ENCODE measurements around the gene MICAL2.

MICAL2 gene

GRCh38 chr11:12195768-12196167 is 85.4 kb downstream of the MICAL2 start:
- DNase-seq = no peak

DNA sequence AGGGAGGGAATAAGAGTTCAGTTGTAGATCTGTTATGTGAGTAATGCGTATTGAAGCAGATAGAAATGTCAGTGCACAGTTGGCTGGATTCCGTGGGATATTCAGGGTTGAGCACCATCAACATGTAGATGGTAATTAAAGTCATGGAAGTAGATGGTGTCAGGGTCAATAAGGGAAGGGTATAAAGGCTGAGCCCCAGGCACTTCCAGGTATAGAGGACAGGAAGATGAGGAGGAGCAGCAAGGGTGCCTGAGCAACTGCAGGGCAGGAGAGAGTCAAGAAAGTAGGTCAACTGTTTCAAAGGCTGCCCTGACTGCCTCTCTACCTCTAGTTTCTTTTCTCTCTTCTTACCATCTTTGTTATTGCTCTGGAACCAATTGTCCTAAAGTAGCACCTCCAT is 85.9 kb downstream of the MICAL2 start:
- no peak for DNase-seq

GRCh38 chr11:12196872-12197271 is 86.5 kb downstream of the MICAL2 start:
- DNase-seq = no peak

GRCh38 chr11:12198251-12199222 is 88.1 kb downstream of the MICAL2 start:
- DNase-seq = no peak

- no peak for DNase-seq
These were observed 89.0 kb downstream of the MICAL2 start for GRCh38 chr11:12199231-12199948.

- DNase-seq = no peak
These were observed 90.0 kb downstream of the MICAL2 start for GRCh38 chr11:12200279-12200990.

DNA sequence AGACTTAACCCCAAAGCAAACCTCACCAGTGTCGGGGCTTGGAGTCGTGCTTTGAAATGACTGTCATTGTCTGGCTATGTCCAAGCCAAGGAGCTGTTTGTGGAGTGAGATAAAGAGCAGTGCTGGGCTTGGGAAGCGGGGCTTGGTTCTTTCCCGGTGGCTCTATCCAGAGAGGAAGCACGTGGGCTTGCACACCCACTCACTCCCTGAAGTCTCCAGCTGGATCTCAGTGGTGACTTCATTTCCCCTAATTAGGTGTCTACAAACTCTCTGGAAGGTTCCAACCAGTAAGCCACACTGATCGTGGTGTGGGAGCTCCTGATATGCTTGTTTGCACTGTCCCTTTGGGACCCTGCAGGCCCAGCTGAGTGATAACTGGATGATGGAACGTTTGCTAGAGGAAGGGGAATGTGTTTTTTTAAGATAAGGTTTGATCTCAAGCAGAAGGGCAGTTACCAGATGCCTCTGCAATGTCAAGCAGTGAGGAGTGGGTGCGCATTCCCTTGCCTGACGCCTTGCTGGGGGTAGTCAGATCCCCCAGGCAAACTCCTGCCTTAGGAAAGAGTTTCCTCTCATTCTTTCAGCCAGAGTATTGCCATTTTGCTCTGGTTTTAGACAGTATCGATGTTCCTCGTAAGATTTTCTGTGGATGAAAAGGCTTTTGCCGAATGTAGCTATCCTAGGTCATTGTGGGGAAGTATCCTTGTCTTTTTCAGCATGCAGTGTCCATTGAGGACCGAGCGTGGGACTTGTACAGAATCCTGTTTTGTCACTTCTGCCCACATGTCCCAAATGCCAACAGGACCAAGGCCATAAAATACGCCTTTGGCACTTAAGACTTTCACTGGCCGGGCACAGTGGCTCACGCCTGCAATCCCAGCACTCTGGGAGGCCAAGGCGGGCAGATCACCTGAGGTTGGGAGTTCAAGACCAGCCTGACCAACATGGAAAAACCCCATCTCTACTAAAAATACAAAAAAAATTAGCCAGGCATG is 90.9 kb downstream of the MICAL2 start:
- DNase-seq = no peak

- no peak for DNase-seq
These were observed 92.4 kb downstream of the MICAL2 start for GRCh38 chr11:12202661-12203310.

DNA sequence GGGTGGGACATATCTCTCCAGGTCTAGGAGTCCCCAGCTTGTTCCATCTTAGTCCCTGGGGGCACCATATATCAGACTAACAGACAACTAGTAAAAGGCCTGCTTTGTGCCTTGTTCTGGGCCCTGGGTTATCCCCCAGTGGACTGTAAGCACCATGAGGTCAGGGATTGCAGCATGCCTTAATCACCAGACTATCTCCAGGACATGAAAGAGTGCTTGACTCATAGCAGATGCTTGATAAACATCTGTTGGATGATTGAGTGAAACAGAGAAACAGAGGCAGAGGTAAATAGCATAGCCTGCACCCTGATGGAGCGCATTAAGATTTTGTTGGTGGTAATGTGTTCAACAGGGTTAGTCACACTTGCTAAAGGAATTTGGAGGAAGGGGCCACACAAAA is 94.1 kb downstream of the MICAL2 start:
- no peak for DNase-seq

- no peak for DNase-seq
These were observed 94.9 kb downstream of the MICAL2 start for GRCh38 chr11:12205330-12205729.

GRCh38 chr11:12206529-12206928 is 96.1 kb downstream of the MICAL2 start:
- no peak for DNase-seq

GRCh38 chr11:12207384-12208150 is 97.2 kb downstream of the MICAL2 start:
- no peak for DNase-seq

DNA sequence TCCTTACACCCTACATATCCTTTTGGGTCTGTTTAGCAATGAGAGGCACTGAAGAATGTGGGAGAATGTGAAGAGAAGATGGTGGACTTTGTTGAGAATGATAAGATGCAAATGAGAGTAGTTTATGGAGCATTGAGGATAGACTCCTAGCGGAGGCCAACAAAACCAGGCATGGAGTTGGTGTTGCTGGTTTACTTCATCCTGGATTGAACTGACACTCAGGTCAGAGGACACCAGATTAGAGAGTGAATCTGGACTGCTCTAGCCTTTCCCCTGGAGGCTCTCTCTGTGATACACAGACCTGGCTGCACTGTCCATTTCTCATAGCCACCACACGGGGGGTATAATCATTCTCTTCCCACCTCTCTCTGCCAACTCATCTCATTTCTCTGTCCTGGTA is 98.7 kb downstream of the MICAL2 start:
- DNase-seq = no peak

DNA sequence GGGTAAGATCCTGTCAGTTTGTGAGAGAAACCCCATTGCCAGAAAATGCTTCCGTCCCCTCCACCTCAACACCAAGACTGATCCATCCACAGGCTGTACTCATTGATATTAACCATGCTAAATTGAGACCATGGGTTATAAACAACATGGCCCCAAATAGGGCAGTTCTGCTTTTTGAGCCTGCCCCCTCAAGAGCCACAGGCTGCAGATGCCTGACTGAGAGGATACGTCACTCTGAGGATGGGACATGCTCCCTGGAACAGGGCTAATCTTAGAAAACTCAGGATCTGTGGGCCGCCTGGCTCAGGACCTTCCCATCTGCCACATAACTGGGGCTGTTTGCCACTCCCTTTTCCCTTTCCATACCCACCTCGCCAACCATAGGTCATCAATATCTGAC is 99.8 kb downstream of the MICAL2 start:
- no peak for DNase-seq

DNA sequence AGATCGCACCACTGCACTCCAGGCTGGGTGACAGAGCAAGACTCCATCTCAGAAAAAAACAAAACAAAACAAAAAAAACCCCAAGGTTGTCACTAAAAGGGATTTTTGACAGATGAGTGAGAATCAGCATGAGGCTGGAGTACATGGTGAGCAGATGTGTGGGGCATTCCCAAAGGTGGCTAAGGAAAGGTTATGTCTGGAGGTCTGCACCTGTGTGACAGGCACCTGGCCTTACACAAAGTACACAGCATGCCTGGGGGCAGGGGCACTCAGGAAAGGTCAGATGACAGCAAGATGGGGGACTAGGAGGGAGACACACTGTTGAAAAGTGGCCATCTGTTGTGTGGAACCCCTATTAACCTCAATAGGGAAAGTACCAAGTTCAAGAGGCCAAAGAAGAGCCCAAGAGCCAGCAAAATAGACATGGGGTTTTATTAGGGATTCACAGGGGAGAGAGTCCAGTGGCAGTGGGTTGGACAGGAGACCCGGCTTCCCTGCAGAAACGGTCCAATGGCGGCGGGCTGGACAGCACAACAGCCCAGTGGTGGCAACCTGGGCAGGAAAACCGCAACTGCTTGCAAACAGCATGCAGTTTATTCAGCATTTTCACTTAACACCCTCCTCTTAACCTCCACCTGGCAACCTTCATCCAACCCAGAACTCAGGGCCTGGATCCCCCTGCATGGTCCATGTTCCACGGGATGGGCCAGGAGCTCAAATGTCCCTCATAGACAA is 101.1 kb downstream of the MICAL2 start:
- no peak for DNase-seq

GRCh38 chr11:12212174-12212820 is 101.9 kb downstream of the MICAL2 start:
- DNase-seq = no peak

GRCh38 chr11:12212821-12213185 is 102.4 kb downstream of the MICAL2 start:
- no peak for DNase-seq

- no peak for DNase-seq
These were observed 103.5 kb downstream of the MICAL2 start for GRCh38 chr11:12213883-12214282.

GRCh38 chr11:12214751-12215150 is 104.4 kb downstream of the MICAL2 start:
- no peak for DNase-seq

DNA sequence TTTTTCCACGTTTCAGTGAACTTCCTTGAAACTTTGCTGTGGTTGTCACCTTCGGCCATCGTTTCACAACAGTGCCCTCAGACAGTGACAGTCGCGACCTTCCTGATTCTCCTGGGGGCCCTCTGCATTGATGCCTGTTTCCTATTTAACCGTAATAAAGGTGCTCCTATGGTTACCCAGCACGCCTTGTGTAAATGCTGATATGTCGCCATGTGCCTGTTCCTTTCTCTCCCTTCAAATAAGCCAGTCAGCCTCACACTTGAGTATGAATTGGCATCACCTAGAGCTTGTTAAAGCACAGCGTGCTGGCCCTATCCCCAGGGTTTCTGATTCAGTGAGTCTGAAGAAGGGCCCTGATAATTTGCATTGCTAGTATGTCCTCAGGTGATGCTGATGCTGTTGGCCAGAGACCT is 104.8 kb downstream of the MICAL2 start:
- no peak for DNase-seq
